SH-SY5Y (cell line): ENCODE results near the gene TAS1R2.

Experiments used
- GATA2 ChIP-seq: IDR thresholded peaks from 2 replicates; pipeline ENCODE4 v1.6.1; 2011; ENCODE audit warnings: mild to moderate bottlenecking, low read depth, low read length
- GATA3 ChIP-seq: IDR thresholded peaks from 2 replicates; pipeline ENCODE4 v1.6.1; 2011; ENCODE audit warnings: low read depth, mild to moderate bottlenecking, low read length, moderate library complexity

- TF ChIP-seq GATA2 (no peak), GATA3 (no peak)
These were observed 59.2 kb downstream of the TAS1R2 start for GRCh38 chr1:18800258-18800657.
